Ectodermal cell (in vitro differentiated cells): Measurements from ENCODE around the gene FNDC3B.

Experiments used
- H3K27ac ChIP-seq: 2 replicates; pipeline ENCODE4 v1.7.0; 2013; ENCODE audit warnings: mild to moderate bottlenecking, low read depth, low read length; ENCODE audit not compliant: insufficient read depth, poor library complexity, severe bottlenecking
- H3K27me3 ChIP-seq: 2 replicates; pipeline ENCODE4 v1.7.0; 2013; ENCODE audit warnings: mild to moderate bottlenecking, low read length; ENCODE audit not compliant: insufficient read depth, control insufficient read depth, poor library complexity, severe bottlenecking
- H3K36me3 ChIP-seq: one replicate; pipeline ENCODE4 v1.7.0; 2013; ENCODE audit warnings: low read length; ENCODE audit not compliant: control insufficient read depth, insufficient read depth
- H3K4me1 ChIP-seq: one replicate; pipeline ENCODE4 v1.7.0; 2013; ENCODE audit warnings: low read length; ENCODE audit not compliant: control insufficient read depth, insufficient read depth
- H3K4me3 ChIP-seq: 2 replicates; pipeline ENCODE4 v1.7.0; 2013; ENCODE audit warnings: low read depth, low read length, control low read depth; ENCODE audit not compliant: insufficient read depth
- H3K9me3 ChIP-seq: 2 replicates; pipeline ENCODE4 v1.7.0; 2013; ENCODE audit warnings: mild to moderate bottlenecking, low read length, moderate library complexity; ENCODE audit not compliant: control insufficient read depth
- WGBS, 2 experiments: methylation state at CpG; one replicate each; pipeline ENCODE4 v1.1.7; 2013; ENCODE audit warnings: missing lambda C conversion rate in 2 of 2; 5-methylcytosine and 5-hydroxymethylcytosine counted together

The FNDC3B gene

GRCh38 chr3:172210355-172210754 is 171.0 kb downstream of the FNDC3B start:
- 89 to 94% methylated on average over 2 to 4 of the region's 4 CpGs for WGBS, 2 experiments
- H3K9me3 ChIP-seq = no peaks in the 10 kb centered on the region
- no peaks in the 10 kb centered on the region for H3K27me3 ChIP-seq
- no peaks in the 10 kb centered on the region for H3K36me3 ChIP-seq
- no peak overlapping the region for H3K27ac ChIP-seq
- H3K4me1 ChIP-seq = peaks cover 3% of the 10 kb centered on the region
- H3K4me3 ChIP-seq = no peak overlapping the region

GRCh38 chr3:172211123-172211522 is 171.7 kb downstream of the FNDC3B start:
- H3K27ac ChIP-seq = no peak overlapping the region
- H3K4me1 ChIP-seq = peaks cover 3% of the 10 kb centered on the region
- 87 to 100% methylated on average over 2 of the region's 2 CpGs for WGBS, 2 experiments
- no peaks in the 10 kb centered on the region for H3K9me3 ChIP-seq
- H3K27me3 ChIP-seq = no peaks in the 10 kb centered on the region
- H3K4me3 ChIP-seq = no peak overlapping the region
- H3K36me3 ChIP-seq = no peaks in the 10 kb centered on the region

GRCh38 chr3:172213200-172213599 is 173.8 kb downstream of the FNDC3B start:
- 96 to 100% methylated on average over 2 of the region's 2 CpGs for WGBS, 2 experiments
- no peaks in the 10 kb centered on the region for H3K27me3 ChIP-seq
- no peak overlapping the region for H3K4me3 ChIP-seq
- H3K36me3 ChIP-seq = no peaks in the 10 kb centered on the region
- H3K4me1 ChIP-seq = peaks cover 3% of the 10 kb centered on the region
- no peak overlapping the region for H3K27ac ChIP-seq
- no peaks in the 10 kb centered on the region for H3K9me3 ChIP-seq

- no peaks in the 10 kb centered on the region for H3K9me3 ChIP-seq
- WGBS, 2 experiments = 65 to 67% methylated on average over 3 to 4 of the region's 4 CpGs
Measured at GRCh38 chr3:172213904-172214303, 174.5 kb downstream of the FNDC3B start.

DNA sequence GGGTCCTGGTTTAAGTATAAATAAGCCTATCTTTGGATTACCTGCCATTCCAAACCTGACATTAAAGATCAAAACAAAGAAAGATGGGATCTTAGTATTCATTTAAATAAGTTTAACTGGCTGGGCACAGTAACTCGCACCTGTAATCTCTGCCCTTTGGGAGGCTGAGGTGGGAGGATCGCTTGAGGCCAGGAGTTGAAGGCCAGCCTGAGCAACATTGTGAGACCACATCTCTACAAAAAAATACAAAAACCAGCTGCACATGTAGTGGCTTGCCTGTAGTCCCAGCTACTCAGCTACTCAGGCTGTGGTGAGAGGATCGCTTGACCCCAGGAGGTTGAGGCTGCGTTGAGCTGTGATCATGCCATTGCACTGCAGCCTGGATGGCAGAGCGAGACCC is 176.9 kb downstream of the FNDC3B start:
- no peaks in the 10 kb centered on the region for H3K9me3 ChIP-seq
- H3K27me3 ChIP-seq = no peaks in the 10 kb centered on the region
- no peaks in the 10 kb centered on the region for H3K36me3 ChIP-seq
- H3K4me1 ChIP-seq = no peaks in the 10 kb centered on the region
- no peak overlapping the region for H3K27ac ChIP-seq
- 93 to 97% methylated on average over 5 of the region's 5 CpGs for WGBS, 2 experiments
- H3K4me3 ChIP-seq = no peak overlapping the region

More at GRCh38 chr3:172213904-172214303, 174.5 kb downstream of the FNDC3B start:
- Histone ChIP-seq H3K27ac (no peak overlapping the region), H3K4me3 (no peak overlapping the region), H3K36me3 (no peaks in the 10 kb centered on the region), H3K4me1 (peaks cover 3% of the 10 kb centered on the region), H3K27me3 (no peaks in the 10 kb centered on the region)

DNA sequence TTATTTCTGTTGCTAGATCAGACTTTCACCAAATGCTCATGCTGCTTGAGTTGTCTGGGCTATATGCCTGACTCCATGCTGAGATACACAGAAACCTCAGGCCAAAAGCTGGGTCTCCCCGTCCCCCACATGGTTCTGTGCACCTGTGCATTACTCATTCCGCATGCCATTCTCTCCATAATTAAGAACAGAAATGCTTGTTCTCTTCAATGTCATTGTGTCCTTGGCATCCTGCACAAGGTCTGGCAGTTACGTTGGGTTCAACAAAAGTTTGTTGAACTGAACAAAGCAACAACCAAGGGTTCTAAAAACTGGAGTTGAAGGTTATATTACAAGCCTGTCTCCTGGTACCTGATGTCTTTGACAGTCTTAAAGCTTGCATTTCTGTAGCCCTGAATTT is 177.5 kb downstream of the FNDC3B start:
- no peaks in the 10 kb centered on the region for H3K9me3 ChIP-seq
- H3K4me3 ChIP-seq = no peak overlapping the region
- H3K4me1 ChIP-seq = no peaks in the 10 kb centered on the region
- WGBS, 2 experiments = 85 to 90% methylated on average over 3 of the region's 3 CpGs
- H3K36me3 ChIP-seq = no peaks in the 10 kb centered on the region
- no peak overlapping the region for H3K27ac ChIP-seq
- no peaks in the 10 kb centered on the region for H3K27me3 ChIP-seq

DNA sequence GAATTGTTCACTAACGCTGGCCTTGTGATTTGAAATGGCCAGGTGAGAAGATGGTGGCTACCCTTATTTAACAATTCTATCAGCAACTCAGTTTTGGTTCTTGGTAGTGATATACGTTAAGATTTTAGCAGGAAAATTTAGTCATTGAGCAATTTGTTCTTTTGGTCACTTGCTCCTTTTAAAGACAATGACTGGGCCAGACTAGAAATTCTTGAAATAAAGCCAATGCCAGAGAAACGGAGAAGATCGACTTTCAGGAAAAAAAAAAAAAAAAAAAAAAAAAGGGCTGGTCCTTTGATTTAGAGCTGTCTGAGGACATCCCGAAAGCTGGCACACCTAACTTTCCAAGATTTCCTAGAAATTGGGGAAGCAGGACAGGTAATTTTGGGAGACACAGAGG is 178.5 kb downstream of the FNDC3B start:
- no peaks in the 10 kb centered on the region for H3K4me1 ChIP-seq
- no peaks in the 10 kb centered on the region for H3K36me3 ChIP-seq
- 89 to 90% methylated on average over 4 to 5 of the region's 5 CpGs for WGBS, 2 experiments
- H3K27me3 ChIP-seq = no peaks in the 10 kb centered on the region
- H3K27ac ChIP-seq = no peak overlapping the region
- H3K9me3 ChIP-seq = no peaks in the 10 kb centered on the region
- H3K4me3 ChIP-seq = no peak overlapping the region

- Histone ChIP-seq H3K4me3 (no peak overlapping the region), H3K27ac (no peak overlapping the region)
Measured at GRCh38 chr3:172218350-172219323, 179.3 kb downstream of the FNDC3B start.

DNA sequence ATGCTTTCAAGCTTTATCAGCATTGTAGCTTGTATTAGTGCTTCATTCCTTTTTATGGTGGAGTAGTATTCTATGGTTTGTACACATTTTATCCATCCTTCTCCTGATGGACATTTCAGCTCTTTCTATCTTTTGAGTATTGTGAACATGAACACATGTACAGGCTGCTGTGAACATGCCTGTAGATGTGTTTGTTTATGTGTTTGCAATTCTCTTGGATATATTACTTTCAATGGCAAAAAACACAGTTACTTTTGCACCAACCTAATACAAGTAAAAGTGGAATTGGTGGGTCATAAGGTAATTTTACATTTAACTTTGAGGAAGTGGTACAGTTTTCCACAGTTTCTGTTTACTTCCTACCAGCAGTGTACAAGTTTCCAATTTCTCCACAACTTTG is 180.4 kb downstream of the FNDC3B start:
- Histone ChIP-seq H3K27me3 (no peaks in the 10 kb centered on the region), H3K27ac (no peak overlapping the region), H3K9me3 (no peaks in the 10 kb centered on the region), H3K4me1 (no peaks in the 10 kb centered on the region), H3K36me3 (no peaks in the 10 kb centered on the region), H3K4me3 (no peak overlapping the region)

More at GRCh38 chr3:172218350-172219323, 179.3 kb downstream of the FNDC3B start:
- 89 to 92% methylated on average over 4 to 5 of the region's 5 CpGs for WGBS, 2 experiments
- H3K36me3 ChIP-seq = no peaks in the 10 kb centered on the region
- no peaks in the 10 kb centered on the region for H3K9me3 ChIP-seq
- no peaks in the 10 kb centered on the region for H3K4me1 ChIP-seq
- H3K27me3 ChIP-seq = no peaks in the 10 kb centered on the region

- Histone ChIP-seq H3K4me3 (no peak overlapping the region), H3K27me3 (no peaks in the 10 kb centered on the region), H3K9me3 (no peaks in the 10 kb centered on the region), H3K36me3 (no peaks in the 10 kb centered on the region), H3K4me1 (no peaks in the 10 kb centered on the region), H3K27ac (no peak overlapping the region)
- WGBS, 2 experiments = 90 to 92% methylated on average over 2 of the region's 2 CpGs
Measured at GRCh38 chr3:172221547-172221946, 182.2 kb downstream of the FNDC3B start.
